Islet precursor cell (in vitro differentiated cells): ENCODE results near the gene DPY19L3.
"Not testable (repeated sequence)": the region's sequence is repeated elsewhere in the genome, so short reads cannot be mapped to it uniquely, and the experiment has no call there.

Experiments
- DNase-seq: peaks from one replicate; pipeline ENCODE4 v3.0.0-alpha.2; 2018

The DPY19L3 gene

DNA sequence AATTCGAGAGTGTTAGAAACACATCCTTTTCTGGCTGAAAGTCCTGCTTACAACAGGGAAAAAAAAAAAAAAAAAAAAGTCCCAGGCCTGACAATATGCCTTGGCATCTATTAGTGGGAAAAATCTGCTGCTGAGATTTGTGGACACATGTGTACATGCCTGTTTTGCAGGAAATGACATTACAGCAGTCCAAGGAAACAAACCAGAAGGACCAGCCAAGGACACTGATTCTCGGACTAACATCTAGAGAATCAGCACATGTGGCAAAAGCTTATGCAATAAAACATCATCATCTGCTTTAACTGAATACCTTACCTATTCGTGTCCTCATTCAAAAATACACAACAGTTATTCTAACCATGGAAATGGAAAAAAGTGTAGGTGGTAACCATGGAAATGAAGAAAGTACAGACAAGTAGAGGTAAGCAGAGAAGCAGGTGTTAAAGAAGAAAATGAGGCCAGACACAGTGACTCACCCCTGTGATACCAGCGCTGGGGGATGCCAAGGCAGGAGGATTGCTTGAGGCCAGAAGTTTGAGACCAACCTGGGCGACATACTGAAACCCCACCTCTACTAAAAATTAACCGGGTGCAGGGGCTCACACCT, 9.4 kb upstream of the DPY19L3 start:
- no peak for DNase-seq

DNA sequence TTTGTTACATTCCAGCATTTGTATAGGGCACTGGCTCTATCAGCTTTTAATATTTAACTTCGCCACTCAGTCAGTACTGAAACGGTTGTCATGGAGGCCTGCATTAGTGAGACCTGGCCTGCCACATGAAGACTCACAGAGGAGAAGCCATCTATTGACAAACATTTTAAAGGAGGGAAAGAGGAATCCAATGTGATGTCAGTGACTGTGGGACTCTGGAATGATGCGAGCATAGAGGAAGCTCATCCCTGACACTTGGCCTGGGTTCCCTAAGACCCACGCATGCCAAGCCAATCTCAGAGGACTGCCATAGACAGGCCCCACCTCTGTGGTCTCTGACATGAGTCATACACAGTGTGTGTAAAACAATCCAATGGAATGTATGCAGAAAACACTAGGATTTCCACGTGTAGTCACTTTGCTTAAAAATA, 7.9 kb upstream of the DPY19L3 start:
- peak; percentile 64 for DNase-seq

DNA sequence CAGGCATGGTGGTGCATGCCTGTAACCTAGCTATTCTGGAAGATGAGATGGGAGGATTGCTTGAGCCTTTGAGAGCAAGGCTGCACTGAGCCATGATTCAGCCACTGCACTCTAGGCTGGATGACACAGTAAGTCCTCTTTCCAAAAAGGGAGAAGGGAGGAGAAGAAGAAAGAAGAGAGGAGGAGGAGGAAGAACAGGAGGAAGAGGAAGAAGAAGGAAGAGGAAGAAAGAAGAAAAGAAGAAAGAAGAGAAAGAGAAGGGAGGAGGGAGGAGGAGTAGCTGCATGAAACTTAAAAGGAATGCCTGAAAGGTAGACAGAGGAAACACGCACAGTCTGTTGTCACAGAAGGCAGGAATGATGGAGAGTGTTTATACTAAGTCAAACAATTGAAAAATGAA, 3.6 kb upstream of the DPY19L3 start:
- DNase-seq, result no peak

DNA sequence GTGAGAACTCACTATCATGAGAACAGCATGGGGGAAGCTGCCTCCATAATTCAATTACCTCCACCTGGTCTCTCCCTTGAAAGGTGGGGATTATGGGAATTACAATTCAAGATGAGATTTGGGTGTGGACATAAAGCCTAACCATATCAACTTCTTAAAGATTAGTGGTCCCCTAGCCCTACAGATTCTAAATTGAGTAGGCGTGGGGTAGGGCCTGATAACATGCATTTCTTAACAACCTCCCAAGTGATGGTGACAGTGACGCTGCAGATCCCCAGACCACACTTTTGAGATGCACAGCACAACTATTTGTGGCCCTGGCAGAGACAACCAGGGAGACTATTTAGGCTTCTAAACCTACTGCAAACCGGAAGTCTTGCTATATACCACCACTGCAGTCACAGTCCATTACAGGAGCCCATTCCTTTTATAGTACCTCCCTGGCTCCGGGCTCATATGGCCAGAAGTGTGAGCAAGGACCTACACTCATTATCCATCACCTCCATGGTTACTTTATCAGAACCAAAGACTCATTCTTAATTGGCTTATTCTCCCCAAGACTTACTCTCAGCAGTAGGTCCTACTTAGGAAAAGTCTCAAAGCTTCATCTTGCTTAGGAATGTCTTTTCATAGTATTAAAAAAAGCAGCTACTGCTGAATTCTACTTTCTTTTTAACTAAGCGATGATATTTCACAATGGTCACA, 2.1 kb upstream of the DPY19L3 start:
- no peak for DNase-seq

DNA sequence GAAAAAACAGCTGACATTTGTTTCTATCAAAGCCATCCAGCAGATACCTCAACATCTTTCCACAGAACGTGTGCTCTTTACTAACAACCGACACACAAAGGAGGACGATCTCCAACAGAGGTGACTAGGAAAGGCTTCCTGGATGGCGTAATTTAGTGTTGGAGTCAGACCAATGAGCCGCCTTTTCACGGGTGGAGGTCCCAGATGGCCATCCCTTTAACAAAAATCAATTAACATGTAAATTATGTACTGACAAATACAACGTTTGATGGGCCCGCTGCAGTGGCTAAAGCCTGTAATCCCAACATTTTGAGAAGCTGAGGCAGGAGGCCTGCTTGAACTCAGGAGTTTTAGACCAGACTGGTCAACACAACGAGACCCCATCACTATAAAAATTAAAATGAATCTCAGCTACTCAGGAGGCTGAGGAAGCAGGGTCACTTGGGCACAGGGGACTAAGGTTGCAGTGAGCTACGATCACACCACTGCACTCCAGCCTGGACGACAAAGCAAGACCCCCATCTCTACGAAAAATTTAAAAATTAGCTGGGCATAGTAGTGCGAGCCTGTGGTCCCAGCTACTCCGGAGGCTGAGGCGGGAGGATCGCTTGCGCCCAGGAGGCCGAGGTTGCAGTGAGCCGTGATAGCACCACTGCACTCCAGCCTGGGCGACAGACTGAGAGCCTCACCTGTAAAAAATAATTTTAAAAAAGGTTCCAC, 1.2 kb upstream of the DPY19L3 start:
- DNase-seq, result no peak

DNA sequence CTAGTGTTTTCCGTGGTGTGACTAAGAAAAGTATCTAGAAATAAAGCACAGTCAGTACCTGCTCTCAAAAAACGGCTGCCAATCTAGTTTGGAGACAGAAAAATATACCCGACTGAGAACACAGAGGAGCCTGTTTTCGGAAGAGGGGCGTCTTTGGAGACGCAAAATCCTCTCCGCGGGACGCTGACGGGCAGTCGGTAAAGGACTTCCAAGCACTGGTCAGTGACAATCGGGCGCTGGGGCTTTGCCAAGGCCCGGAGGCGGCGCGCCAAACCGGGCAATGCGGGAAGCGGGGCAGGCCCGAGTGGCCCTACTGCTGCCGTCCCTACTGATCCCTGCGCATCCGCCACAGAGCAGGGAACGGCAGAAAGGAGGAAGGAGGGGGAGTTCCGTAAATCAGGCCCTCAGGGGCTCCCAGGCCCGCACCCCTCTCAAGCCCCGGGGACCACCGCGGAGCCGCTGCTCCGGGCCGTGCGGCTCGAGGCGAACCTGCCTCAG, 588 bp upstream of the DPY19L3 start:
- DNase-seq, result no peak

DNA sequence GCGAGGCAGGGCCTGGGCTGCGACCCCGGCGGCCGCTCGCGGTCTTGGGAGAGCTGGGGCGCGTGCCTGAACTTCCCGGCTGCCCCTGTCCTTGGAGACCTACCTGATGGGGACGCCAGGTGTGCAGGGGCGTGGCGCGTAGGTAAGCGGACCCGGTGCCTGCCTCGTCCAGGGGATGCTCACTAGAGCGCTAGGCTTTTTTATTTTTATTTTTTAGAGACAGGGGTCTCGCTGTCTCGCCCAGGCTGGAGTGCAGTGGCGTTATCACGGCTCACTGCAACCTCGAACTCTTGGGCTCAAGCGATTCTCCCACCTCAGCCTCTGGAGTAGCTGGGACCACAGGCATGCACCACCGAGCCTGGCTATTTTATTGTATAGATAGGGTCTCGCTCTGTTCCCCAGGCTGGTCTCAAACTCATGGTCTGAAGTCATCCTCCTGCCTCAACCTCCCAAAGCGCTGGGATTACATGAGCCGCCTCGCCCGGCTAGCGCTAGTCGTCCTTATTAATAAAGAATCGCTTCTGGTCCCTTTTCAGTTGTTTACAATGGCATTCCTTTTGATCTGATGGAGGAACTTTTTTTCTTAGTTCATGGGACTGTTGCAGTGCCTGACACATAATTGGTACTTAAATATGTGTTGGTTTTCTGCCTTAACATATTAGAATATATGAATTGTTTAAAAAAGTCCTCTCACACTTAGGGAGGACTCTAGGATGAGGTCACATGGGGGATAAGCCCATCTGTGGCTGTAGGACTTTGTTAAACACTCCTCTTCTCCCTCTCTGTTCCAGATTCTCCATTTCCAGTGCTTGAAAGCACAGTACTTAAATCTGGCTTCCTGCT, 812 bp downstream of the DPY19L3 start:
- no peak for DNase-seq

DNA sequence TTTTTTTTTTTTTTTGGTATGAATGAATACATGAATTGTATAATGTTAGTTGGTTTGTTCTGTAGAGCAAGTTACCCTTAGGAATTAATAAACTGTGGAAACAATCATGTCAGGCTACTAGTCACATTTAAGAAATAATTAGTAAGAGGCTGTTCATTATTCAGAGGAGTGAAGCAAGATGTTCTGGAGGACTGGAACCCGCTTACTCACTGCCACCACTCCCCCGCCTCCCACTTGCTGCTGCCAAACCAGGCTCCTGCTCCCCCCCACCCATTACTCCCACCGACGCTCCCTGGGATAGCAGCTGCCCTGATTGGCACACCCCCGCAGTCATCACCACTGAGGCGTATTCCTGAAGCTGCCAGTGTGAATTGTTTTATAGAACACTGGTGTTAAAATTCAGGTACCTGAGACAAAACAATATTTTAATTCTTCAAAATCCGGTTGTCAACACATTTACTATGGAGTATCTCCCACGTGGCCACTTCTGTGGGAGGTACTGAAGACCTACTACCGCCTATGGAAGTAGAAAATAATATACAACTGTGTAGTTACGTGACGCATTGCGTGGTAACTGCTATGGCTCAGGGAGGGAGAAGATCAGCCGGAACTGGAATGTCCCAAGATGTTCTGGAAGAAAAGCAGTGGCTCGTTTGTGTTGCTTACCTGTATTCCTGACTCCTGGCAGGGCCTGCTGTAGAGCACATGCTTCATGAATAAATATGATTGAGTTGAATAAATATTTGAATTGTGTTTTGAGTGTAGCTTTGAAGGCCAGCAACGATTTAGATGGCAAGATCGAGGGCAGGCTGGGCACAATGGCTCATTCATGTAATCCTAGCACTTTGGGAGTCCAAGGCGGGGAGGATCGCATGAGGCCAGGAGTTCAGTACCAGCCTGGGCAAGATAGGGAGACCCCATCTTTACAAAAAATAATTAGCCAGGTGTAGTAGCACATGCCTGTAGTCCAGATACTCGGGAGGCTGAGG, 1.7 kb downstream of the DPY19L3 start:
- no peak for DNase-seq

DNA sequence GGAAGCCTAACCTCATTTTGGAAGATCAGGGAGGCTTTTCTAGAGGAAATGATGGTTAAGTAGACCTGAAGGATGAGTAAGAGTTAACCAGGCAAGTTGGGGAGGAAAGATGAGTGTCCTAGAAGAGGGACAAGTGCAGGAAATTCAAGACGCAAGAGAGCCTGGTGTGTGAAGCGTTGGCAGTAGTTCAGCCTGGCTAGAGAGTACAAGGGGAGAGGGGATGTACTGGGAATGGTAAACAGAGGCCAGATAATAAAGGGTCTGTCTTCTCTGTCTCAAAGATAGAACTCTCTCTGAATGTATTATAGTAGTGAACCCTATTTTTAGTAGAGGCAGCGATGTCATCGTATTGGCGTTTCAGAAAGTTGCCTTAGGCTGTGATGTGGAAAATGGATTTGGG, 9.7 kb downstream of the DPY19L3 start:
- DNase-seq, result no peak

DNA sequence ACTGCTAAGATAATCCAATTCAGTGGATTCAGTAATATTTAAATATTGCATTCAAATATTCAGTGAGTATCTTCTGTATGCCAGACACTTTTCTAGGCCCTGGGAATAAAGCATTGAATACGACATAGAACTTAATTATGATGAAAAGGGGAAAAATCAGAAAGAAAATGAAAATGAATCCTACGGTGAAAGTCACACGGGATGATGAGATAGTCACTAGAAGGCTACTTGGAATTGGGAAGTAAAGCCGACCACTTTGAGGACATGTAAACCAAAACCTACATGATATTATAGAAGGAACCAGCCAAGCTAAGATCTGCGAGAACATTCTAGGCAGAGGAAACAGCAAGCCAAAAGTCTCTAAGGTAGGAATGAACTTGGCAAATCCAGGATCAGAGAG, 10.1 kb downstream of the DPY19L3 start:
- no peak for DNase-seq

DNA sequence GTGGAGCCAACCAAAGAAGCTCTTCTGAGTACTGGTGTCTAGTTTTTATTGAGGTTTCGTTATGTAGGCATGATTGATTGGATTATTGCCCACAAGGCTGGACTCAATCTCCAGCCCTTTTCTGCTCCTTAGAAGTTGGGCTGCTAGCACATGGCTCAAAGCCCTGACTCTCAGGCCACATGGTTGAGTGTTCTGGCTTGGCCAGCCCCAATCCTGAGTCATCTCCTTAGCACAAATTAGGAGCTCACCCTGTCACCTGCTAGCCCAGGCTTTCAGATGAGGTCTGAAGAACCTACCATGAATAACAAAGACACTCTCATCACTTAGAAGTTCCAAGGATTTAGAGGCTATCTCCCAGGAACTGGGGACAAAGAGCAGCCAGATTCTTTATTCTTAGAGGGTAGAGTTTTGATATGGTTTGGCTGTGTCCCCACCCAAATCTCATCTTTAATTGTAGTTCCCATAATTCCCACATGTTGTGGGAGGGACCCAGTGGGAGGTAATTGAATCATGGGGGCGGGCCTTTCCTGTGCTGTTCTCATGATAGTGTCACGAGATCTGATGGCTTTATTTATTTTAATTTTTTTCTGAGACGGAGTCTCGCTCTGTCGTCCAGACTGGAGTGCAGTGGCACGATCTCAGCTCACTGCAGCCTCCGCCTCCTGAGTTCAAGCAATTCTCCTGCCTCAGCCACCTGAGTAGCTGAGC, 11.3 kb downstream of the DPY19L3 start:
- DNase-seq, result no peak

DNA sequence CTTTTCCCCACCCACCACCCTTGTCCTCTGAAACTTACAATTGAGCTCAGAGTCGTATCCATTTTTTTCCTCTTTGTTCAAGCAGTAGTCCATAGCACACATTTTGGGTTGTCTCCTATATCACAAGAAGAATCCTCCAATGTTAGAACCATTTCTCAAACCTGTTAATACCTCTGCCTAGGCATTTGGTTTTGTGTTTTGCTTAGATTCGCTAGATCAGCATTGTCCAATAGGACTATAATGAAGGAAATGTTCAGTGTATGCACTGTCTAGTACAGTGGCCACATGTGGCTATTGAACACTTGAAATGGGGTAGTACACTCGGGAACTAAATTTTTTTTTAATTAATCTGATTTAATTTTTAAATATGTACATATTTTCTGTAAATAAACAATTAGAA, 12.6 kb downstream of the DPY19L3 start:
- DNase-seq, result no peak

DNA sequence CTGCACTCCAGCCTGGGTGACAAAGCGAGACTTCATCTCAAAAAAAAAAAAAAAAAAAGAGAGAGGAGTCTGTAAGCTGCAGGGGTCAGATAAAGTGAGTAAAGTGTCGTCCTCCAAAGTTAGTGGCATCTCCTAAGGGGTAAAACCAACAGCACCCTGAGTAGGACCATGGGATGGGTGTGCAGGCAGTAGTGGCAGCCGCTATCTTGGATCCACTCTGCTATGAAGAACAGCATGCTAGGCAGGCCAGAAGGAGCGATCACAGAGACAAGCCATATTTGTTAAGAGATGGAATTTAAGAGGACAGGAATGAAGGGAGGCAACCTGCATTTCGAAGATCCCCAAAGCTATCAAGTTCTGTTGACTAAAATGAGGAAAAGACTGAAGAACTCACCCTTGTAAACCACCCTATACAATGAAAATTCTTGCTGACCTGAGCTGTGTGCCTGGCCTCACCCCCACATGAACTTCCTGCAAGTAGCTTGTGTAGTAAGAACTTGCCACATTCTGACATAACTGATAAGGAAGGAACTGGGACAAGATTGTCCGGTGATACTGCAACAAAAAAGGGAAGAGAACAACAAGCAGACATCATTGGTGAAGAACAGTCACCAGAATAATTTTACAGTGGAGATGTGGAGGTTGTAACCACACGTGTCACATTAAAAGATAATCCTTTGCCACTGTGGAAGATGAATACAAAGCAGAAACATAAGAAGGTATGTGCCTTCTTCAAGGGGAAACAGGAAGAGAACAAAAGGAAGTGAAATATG, 16.2 kb downstream of the DPY19L3 start:
- no peak for DNase-seq

DNA sequence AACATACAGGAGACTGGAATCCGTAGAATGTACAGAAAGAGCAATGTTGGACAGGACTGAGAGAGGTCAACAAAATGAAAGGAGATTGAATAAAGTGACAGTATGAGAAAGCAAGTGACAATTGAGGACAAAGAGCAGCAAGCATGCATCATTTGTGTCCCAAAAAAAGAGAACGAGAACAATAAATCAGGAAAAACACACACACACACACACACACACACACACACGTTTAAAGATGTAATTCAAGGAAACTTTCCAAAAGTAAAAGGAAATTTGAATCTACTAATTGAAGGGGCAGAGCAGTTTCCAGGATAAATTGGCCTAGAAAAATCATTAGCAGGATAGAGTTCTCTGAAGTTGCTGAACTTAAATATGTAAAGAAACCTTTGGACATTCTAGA, 16.9 kb downstream of the DPY19L3 start:
- no peak for DNase-seq

DNA sequence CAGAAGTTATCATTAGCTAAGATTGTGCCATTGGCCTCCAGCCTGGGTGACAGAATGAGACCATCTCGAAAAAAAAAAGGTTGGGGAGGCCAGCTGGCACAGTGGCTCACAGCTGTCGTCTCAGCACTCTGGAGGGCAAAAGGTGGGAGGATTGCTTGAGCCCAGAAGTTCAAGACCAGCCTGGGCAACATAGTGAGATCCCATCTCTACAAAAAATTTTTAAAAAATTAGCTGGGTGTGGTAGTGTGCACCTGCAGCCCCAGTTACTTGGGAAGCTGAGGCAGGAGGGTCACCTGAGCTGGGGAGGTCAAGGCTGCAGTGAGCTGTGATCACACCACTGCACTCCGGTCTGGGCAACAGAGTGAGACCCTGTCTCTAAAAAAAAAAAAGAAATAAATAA, 18.4 kb downstream of the DPY19L3 start:
- DNase-seq, result not testable (repeated sequence)

DNA sequence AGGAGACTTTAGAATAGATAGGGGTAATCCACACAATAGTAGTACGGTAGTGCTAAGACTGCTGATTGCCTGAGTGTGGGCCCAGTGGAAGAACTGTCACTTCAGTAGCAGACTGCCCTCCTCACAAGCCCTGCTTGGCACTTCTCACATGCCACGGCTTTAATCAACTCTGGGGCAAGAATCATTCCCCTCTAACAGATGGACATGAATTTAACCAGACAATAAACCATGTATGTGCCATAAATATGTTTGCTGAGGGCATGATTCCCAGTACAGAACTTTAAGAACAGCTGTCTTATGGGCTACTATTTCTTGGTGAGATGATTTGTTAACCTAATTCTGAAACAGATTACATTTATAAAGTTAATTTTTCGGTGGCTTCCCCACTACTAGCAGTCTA, 22.0 kb downstream of the DPY19L3 start:
- no peak for DNase-seq

DNA sequence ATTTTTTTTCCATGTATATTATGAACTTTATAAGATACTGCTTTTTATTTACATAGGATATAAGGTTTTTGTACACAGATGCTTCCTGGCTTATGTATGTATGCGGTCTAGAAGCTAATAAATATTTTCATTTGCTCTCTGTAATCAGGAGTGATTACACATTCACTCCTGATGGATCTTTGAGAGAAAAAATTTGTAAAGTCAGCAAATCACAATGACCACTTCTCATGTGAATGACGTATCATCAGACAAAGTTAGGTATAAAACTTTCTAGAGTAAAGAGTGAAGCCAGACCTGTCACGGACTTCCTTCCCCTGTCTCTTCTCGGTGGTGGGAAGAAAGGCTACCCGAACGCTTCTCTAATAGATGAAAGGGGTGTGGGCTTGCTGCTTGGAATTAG, 31.1 kb downstream of the DPY19L3 start:
- DNase-seq, result no peak

DNA sequence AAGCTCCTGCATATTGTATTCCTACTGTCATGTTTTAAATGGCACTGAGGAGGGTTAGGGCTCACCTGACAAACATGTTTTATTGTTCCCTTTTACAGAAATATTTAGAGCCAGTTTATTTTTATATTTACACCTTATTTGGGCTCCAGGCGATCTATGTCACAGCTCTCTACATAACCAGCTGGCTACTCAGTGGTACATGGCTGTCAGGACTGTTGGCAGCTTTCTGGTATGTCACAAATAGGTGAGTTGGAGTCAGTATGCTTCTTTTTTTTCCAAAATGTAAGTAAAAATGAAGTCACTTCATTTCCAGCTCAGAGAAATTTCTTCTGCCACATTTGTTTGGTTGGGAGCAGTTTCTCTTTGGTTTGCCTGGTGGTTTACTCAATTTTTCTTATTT, 31.5 kb downstream of the DPY19L3 start:
- DNase-seq, result no peak

DNA sequence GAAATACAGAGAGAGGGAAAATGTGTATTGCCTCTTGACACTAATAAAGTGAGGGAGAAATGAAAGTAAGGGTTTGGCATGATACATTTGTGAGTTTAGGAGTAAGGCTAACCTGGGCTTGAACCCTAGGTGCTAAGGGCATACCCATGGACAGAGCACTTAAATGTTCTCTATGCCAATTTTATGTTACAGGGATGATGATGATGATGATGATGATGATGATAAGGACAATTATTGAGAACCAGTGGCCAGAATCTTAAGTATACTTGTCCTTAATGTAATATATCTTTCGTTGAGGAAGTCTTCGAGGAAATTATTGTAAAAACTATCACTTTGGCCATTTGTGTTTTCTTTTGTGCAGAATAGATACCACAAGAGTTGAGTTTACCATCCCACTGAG, 33.2 kb downstream of the DPY19L3 start:
- DNase-seq, result no peak

DNA sequence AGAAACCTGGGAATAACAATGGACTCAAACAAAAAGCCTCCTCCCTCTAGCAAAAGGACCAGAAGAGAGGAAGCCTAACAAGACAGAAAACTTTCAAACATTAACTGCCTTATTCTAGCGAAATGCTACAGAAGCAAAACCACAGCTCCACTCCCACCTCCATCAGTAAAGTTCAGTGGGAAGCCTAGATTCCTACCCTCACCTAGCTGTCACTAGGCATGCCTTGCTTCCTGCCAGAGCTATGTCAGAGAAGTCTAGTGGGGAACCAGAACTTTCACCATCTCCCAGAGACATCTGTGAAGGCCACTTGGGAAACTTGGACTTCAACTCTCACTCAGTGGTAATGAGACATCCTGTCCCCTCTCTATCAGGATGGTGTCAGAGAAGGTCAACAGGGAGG, 37.1 kb downstream of the DPY19L3 start:
- DNase-seq, result no peak
